Cardiac fibroblast (primary cell): ENCODE data around the gene GTF3C5.
"Not testable (repeated sequence)": the region's sequence is repeated elsewhere in the genome, so short reads cannot be mapped to it uniquely, and the experiment has no call there.

Source experiments
- DNase-seq, 2 donors: peaks; one replicate each; pipeline versions ENCODE4 v3.0.0 to v3.0.0-alpha.2; 2010; ENCODE audit warnings: low read depth in 2 of 2
- H3K4me3 ChIP-seq, 2 donors: replicated peaks in 1 of 2; 1 replicate in 1 of 2; 2 replicates in 1 of 2; pipeline ENCODE4 v1.5.1; 2011; ENCODE audit warnings: low read depth in 2 of 2, low read length in 2 of 2, mild to moderate bottlenecking in 2 of 2, moderate library complexity in 1 of 2
- TF ChIP-seq, protein P1 (sequence below): IDR thresholded peaks from one replicate; pipeline ENCODE4 v1.5.1; 2011; ENCODE audit warnings: low read depth, mild to moderate bottlenecking, low read length, inconsistent platforms

The GTF3C5 gene

GRCh38 chr9:132997591-132997990 lies 33.2 kb upstream of the GTF3C5 start:
- H3K4me3 ChIP-seq: no peak overlapping the region
- DNase-seq: peak; percentile 47 to 66
- TF ChIP-seq, protein P1, sequence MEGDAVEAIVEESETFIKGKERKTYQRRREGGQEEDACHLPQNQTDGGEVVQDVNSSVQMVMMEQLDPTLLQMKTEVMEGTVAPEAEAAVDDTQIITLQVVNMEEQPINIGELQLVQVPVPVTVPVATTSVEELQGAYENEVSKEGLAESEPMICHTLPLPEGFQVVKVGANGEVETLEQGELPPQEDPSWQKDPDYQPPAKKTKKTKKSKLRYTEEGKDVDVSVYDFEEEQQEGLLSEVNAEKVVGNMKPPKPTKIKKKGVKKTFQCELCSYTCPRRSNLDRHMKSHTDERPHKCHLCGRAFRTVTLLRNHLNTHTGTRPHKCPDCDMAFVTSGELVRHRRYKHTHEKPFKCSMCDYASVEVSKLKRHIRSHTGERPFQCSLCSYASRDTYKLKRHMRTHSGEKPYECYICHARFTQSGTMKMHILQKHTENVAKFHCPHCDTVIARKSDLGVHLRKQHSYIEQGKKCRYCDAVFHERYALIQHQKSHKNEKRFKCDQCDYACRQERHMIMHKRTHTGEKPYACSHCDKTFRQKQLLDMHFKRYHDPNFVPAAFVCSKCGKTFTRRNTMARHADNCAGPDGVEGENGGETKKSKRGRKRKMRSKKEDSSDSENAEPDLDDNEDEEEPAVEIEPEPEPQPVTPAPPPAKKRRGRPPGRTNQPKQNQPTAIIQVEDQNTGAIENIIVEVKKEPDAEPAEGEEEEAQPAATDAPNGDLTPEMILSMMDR: no peak

DNA sequence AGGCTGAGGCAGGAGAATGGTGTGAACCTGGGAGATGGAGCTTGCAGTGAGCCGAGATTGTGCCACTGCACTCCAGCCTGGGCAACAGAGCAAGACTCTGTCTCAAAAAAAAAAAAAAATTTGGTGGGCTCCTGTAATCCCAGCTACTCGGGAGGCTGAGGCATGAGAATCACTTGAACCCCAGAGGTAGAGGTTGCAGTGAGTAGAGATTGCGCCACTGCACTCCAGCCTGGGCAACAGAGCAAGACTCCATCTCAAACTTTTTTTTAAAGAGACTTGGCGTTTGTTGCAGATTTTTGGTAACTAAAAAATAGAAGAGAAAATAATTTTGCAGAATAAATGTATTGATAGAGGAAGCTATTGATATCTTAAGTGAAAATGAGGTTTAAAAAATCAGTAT lies 32.6 kb upstream of the GTF3C5 start:
- not testable (repeated sequence) for DNase-seq, H3K4me3 ChIP-seq

- no peak overlapping the region for H3K4me3 ChIP-seq
These were observed 31.8 kb upstream of the GTF3C5 start for GRCh38 chr9:132998831-132999635.

DNA sequence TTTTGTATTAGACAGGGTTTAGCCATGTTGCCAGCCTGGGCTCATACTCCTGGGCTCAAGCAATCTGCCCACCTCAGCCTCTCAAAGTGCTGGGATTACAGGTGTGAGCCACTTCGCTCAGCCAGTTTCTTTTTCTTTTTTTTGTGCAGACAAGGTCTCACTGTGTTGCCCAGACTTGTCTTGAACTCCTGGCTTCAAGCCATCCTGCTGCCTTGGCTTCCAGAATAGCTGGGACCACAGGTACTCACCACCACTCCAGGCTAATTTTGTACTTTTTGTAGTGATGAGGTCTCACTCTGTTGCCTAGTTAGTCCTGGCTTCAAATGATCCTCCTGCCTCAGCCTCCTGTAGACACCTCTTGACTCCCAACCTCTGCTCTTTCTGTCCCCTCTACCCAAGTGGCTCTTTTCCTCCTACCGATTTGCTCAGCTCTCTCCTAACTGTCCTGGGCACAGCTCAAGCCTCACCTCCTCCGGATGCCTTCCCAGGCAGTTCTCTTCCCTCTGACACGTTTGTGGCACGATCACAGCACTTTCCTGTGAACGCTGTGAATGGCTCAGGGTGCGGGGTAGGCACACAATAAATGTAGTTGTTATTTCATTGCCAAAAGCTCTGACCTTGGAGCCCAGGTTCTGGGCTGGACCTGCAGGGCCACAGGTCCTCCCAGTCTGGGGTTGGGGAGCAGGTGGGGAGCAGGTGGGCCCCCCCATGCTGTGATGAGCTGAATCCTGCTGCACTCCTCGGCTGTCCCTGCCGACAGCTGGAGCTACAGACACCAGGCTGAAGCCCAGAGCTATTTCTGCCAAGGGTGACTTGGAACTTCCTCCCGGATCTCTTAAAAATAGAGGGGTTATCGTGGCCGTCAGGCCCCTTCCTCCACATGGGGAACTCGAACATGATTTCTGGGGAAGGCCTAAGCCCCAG lies 28.4 kb upstream of the GTF3C5 start:
- TF ChIP-seq, protein P1: no peak
- DNase-seq: no peak
- no peak overlapping the region for H3K4me3 ChIP-seq

More at GRCh38 chr9:132998831-132999635, 31.8 kb upstream of the GTF3C5 start:
- TF ChIP-seq, protein P1: no peak
- no peak for DNase-seq

- no peak for DNase-seq
- no peak overlapping the region for H3K4me3 ChIP-seq
- TF ChIP-seq, protein P1: no peak
These were observed 27.7 kb upstream of the GTF3C5 start for GRCh38 chr9:133003071-133003461.

GRCh38 chr9:133003671-133004090 lies 27.1 kb upstream of the GTF3C5 start:
- no peak for DNase-seq
- TF ChIP-seq, protein P1: no peak
- H3K4me3 ChIP-seq: no peak overlapping the region
